ENCODE measurements around the gene TTC9.

TTC9 gene

GRCh38 chr14:70641548-70642302, at the start of gene TTC9:
Gene TTC9, plus strand, starts transcription at chr14:70641916. Its CDS starts 214 bp downstream, at chr14:70642130.
- TF ChIP-seq ESRRG (CRISPR knock-in tag; IDR thresholded peaks at IDR 0.05) (no peak), POU6F1 (CRISPR knock-in tag; IDR thresholded peaks at IDR 0.05; ENCODE audit: borderline replicate concordance, low read depth) (no peak), GLIS3 (CRISPR knock-in tag; IDR thresholded peaks at IDR 0.05) (no peak), CSRNP3 (CRISPR knock-in tag; IDR thresholded peaks at IDR 0.05) (no peak), ISL1 (CRISPR knock-in tag; IDR thresholded peaks at IDR 0.05) (no peak), CREB5 (CRISPR knock-in tag; IDR thresholded peaks at IDR 0.05; ENCODE audit: low read depth) (no peak), SNAI2 (CRISPR knock-in tag; IDR thresholded peaks at IDR 0.05) (no peak), ZFP30 (CRISPR knock-in tag; IDR thresholded peaks at IDR 0.05) (no peak), ZNF565 (CRISPR knock-in tag; conservative IDR thresholded peaks at IDR 0.05; ENCODE audit: low read depth) (no peak), BACH2 (CRISPR knock-in tag; IDR thresholded peaks at IDR 0.05; ENCODE audit: borderline replicate concordance) (no peak), ZFP3 (CRISPR knock-in tag; IDR thresholded peaks at IDR 0.05) (no peak), RARB (CRISPR knock-in tag; IDR thresholded peaks at IDR 0.05) (no peak), TOX (CRISPR knock-in tag; IDR thresholded peaks at IDR 0.05; ENCODE audit: borderline replicate concordance) (no peak), PATZ1 (CRISPR knock-in tag; IDR thresholded peaks at IDR 0.05; ENCODE audit: borderline replicate concordance) (no peak), ZC3H10 (CRISPR knock-in tag; IDR thresholded peaks at IDR 0.05) (no peak)
- peak; percentile 53 for ATAC-seq

- TF ChIP-seq ARNTL (CRISPR knock-in tag; IDR thresholded peaks at IDR 0.05; ENCODE audit: borderline replicate concordance, low read depth): no peak
- no peak for TF ChIP-seq TCF4 (CRISPR knock-in tag; IDR thresholded peaks at IDR 0.05; ENCODE audit: borderline replicate concordance)
- no peak for TF ChIP-seq ZFP30 (CRISPR knock-in tag; IDR thresholded peaks at IDR 0.05)
- no peak for ATAC-seq
Measured at GRCh38 chr14:70594461-70594860, 47.3 kb upstream of the TTC9 start.

- no peak for ATAC-seq
- TF ChIP-seq PPARA (CRISPR knock-in tag; IDR thresholded peaks at IDR 0.05; ENCODE audit: borderline replicate concordance) (no peak), TOX (CRISPR knock-in tag; IDR thresholded peaks at IDR 0.05; ENCODE audit: borderline replicate concordance) (no peak), OSR1 (CRISPR knock-in tag; IDR thresholded peaks at IDR 0.05) (no peak), CREB5 (CRISPR knock-in tag; IDR thresholded peaks at IDR 0.05; ENCODE audit: low read depth) (no peak), GLIS3 (CRISPR knock-in tag; IDR thresholded peaks at IDR 0.05) (no peak), BACH2 (CRISPR knock-in tag; IDR thresholded peaks at IDR 0.05; ENCODE audit: borderline replicate concordance) (no peak), ISL1 (CRISPR knock-in tag; IDR thresholded peaks at IDR 0.05) (no peak), ARNTL (CRISPR knock-in tag; IDR thresholded peaks at IDR 0.05; ENCODE audit: borderline replicate concordance, low read depth) (no peak), RARB (CRISPR knock-in tag; IDR thresholded peaks at IDR 0.05) (no peak), SNAI2 (CRISPR knock-in tag; IDR thresholded peaks at IDR 0.05) (no peak), POU6F1 (CRISPR knock-in tag; IDR thresholded peaks at IDR 0.05; ENCODE audit: borderline replicate concordance, low read depth) (no peak), CSRNP3 (CRISPR knock-in tag; IDR thresholded peaks at IDR 0.05) (no peak), ZFP30 (CRISPR knock-in tag; IDR thresholded peaks at IDR 0.05) (no peak), ZNF565 (CRISPR knock-in tag; conservative IDR thresholded peaks at IDR 0.05; ENCODE audit: low read depth) (no peak), ZC3H10 (CRISPR knock-in tag; IDR thresholded peaks at IDR 0.05) (no peak), TCF4 (CRISPR knock-in tag; IDR thresholded peaks at IDR 0.05; ENCODE audit: borderline replicate concordance) (no peak), PATZ1 (CRISPR knock-in tag; IDR thresholded peaks at IDR 0.05; ENCODE audit: borderline replicate concordance) (no peak), ZNF8 (CRISPR knock-in tag; IDR thresholded peaks at IDR 0.05) (no peak)
Measured at GRCh38 chr14:70595443-70596185, 46.1 kb upstream of the TTC9 start.
